HCT116 (cell line): ENCODE results near the gene ATP5F1E. TPM values are rescaled to one million over a fixed set of nuclear protein-coding genes. Genes with fewer than 3 reads are reported as not detected.

ENCODE experiments used
- ATAC-seq: fragments of 200-7000 bp; cut with Tn5 transposase; 2 replicates; pipeline ENCODE4 v1.9.1; 2020; ENCODE audit warnings: mild to moderate bottlenecking, moderate library complexity
- BruUV-seq: library from RNA; stranded (reverse); fragments of 400-500 nt; replicated peaks from 2 replicates; lab custom pipeline; 2021; lab: Mats Ljungman, UMichigan
- CTCF ChIA-PET: fragments of 300-600 bp; sonication (Branson Sonifier 250); formaldehyde crosslinking; loops from one replicate; lab custom pipeline; 2021; ENCODE audit warnings: antibody characterized with exemption; lab: Charles Lee
- POLR2A ChIA-PET: fragments of 300-600, 350-600 bp; sonication (Branson Sonifier 250); formaldehyde crosslinking; loops from one replicate; lab custom pipeline; 2021; ENCODE audit warnings: antibody characterized with exemption; lab: Charles Lee
- RAD21 ChIA-PET, 2 experiments: fragments of 300-600 bp; sonication (Branson Sonifier 250); formaldehyde crosslinking; loops; one replicate each; lab custom pipeline; 2023; ENCODE audit warnings: low total read pairs in 2 of 2; ENCODE audit not compliant: uncharacterized antibody in 2 of 2, unreplicated experiment in 2 of 2, low non-redundant PET in 1 of 2; lab: Charles Lee
- DNase-seq: peaks from one replicate; pipeline ENCODE4 v3.0.0-alpha.2; 2010; ENCODE audit warnings: low read depth, low spot score
- H2AFZ ChIP-seq: fragments of 200-600 bp; shearing (Covaris generic), sonication (generic); 2 replicates; pipeline ENCODE4 v1.6.1; 2017; ENCODE audit warnings: low read depth, mixed run types, mixed read lengths, antibody characterized with exemption, low read length; ENCODE audit not compliant: poor library complexity, severe bottlenecking
- H3K27ac ChIP-seq: 2 replicates; pipeline ENCODE4 v1.5.1; 2012; ENCODE audit warnings: low read depth, low read length
- H3K27me3 ChIP-seq: fragments of 200-600 bp; sonication (generic); 2 replicates; pipeline ENCODE4 v1.6.1; 2016; ENCODE audit warnings: mixed run types, low read length, mixed read lengths; ENCODE audit not compliant: insufficient read depth
- H3K36me3 ChIP-seq, 2 experiments: fragments of 200-500 bp in 1 of 2; fragments of 200-600 bp in 1 of 2; sonication (Bioruptor generic) in 1 of 2; sonication (generic) in 1 of 2; 2 replicates each; pipeline versions ENCODE4 v1.5.1 to v1.6.1; 2014 to 2016; ENCODE audit warnings: low read length in 2 of 2, inconsistent platforms in 1 of 2, mixed read lengths in 1 of 2, mixed run types in 1 of 2; ENCODE audit not compliant: insufficient read depth in 2 of 2, control insufficient read depth in 1 of 2
- H3K4me1 ChIP-seq, 2 experiments: fragments of 200-600 bp in 1 of 2; sonication (generic) in 1 of 2; 2 replicates each; pipeline versions ENCODE4 v1.5.1 to v1.6.1; 2012 to 2017; ENCODE audit warnings: low read length in 2 of 2, inconsistent platforms in 1 of 2, mild to moderate bottlenecking in 1 of 2, mixed read lengths in 1 of 2, mixed run types in 1 of 2, moderate library complexity in 1 of 2; ENCODE audit not compliant: insufficient read depth in 2 of 2, control insufficient read depth in 1 of 2
- H3K4me2 ChIP-seq: fragments of 200-600 bp; sonication (generic); 2 replicates; pipeline ENCODE4 v1.6.1; 2017; ENCODE audit warnings: mixed run types, low read length, mixed read lengths
- H3K4me3 ChIP-seq, 2 experiments: fragments of 200-600 bp in 1 of 2; sonication (generic) in 1 of 2; replicated peaks in 1 of 2; 2 replicates each; pipeline ENCODE4 v1.5.1; 2011 to 2016; ENCODE audit warnings: low read length in 2 of 2, control low read depth in 1 of 2, low read depth in 1 of 2, mild to moderate bottlenecking in 1 of 2, mixed read lengths in 1 of 2, mixed run types in 1 of 2
- H3K79me2 ChIP-seq: fragments of 200-600 bp; sonication (generic); 2 replicates; pipeline ENCODE4 v1.6.1; 2017; ENCODE audit warnings: mild to moderate bottlenecking, mixed run types, low read length, moderate library complexity, mixed read lengths; ENCODE audit not compliant: insufficient read depth
- H3K9ac ChIP-seq: fragments of 200-600 bp; sonication (generic); 2 replicates; pipeline ENCODE4 v1.6.1; 2016; ENCODE audit warnings: low read length, mixed read lengths
- H3K9me2 ChIP-seq: fragments of 200-600 bp; sonication (generic), shearing (Covaris generic); 2 replicates; pipeline ENCODE4 v1.6.1; 2017; ENCODE audit warnings: mixed run types, mild to moderate bottlenecking, moderate library complexity; ENCODE audit not compliant: insufficient read depth
- H3K9me3 ChIP-seq, 2 experiments: fragments of 200-500 bp in 1 of 2; fragments of 200-600 bp in 1 of 2; sonication (Bioruptor generic) in 1 of 2; sonication (generic) in 1 of 2; 2 replicates each; pipeline ENCODE4 v1.6.1; 2014 to 2017; ENCODE audit warnings: low read length in 2 of 2, mixed read lengths in 2 of 2, inconsistent platforms in 1 of 2, low read depth in 1 of 2, mild to moderate bottlenecking in 1 of 2, mixed run types in 1 of 2, moderate library complexity in 1 of 2; ENCODE audit not compliant: control insufficient read depth in 1 of 2, insufficient read depth in 1 of 2
- H4K20me1 ChIP-seq: fragments of 200-600 bp; sonication (generic), shearing (Covaris generic); 2 replicates; pipeline ENCODE4 v1.6.1; 2017; ENCODE audit warnings: mixed run types, mild to moderate bottlenecking, moderate library complexity; ENCODE audit not compliant: insufficient read depth
- CBX3 ChIP-seq: IDR thresholded peaks from 2 replicates; pipeline ENCODE4 v1.6.1; 2012; ENCODE audit warnings: low read depth
- CEBPB ChIP-seq: IDR thresholded peaks from 2 replicates; pipeline ENCODE4 v1.6.1; 2012; ENCODE audit warnings: low read depth
- EGR1 ChIP-seq: IDR thresholded peaks from 2 replicates; pipeline ENCODE4 v1.6.1; 2012; ENCODE audit warnings: low read depth
- ELF1 ChIP-seq: IDR thresholded peaks from 2 replicates; pipeline ENCODE4 v1.6.1; 2012; ENCODE audit warnings: low read depth, borderline replicate concordance
- FOSL1 ChIP-seq: IDR thresholded peaks from 2 replicates; pipeline ENCODE4 v1.6.1; 2012; ENCODE audit warnings: low read depth
- JUND ChIP-seq: IDR thresholded peaks from 2 replicates; pipeline ENCODE4 v1.6.1; 2012
- POLR2A ChIP-seq: IDR thresholded peaks from 2 replicates; pipeline ENCODE4 v1.7.0; 2011; ENCODE audit warnings: borderline replicate concordance; ENCODE audit not compliant: insufficient read depth, insufficient read length; ENCODE audit errors: extremely low read depth
- POLR2AphosphoS5 ChIP-seq: IDR thresholded peaks from 2 replicates; pipeline ENCODE4 v1.6.1; 2011; ENCODE audit warnings: mild to moderate bottlenecking, low read depth, low read length, moderate library complexity
- RAD21 ChIP-seq: IDR thresholded peaks from 2 replicates; pipeline ENCODE4 v1.6.1; 2012; ENCODE audit warnings: low read depth, mild to moderate bottlenecking
- SRF ChIP-seq: IDR thresholded peaks from 2 replicates; pipeline ENCODE4 v1.6.1; 2012; ENCODE audit warnings: low read depth
- TCF7L2 ChIP-seq: IDR thresholded peaks from 2 replicates; pipeline ENCODE4 v1.7.0; 2011; ENCODE audit warnings: borderline replicate concordance, inconsistent platforms; ENCODE audit not compliant: insufficient read depth, insufficient read length; ENCODE audit errors: extremely low read depth
- YY1 ChIP-seq: IDR thresholded peaks from 2 replicates; pipeline ENCODE4 v1.6.1; 2011; ENCODE audit warnings: low read length, low read depth, moderate library complexity, mild to moderate bottlenecking; ENCODE audit not compliant: insufficient replicate concordance; ENCODE audit errors: extremely low read depth
- ZFX ChIP-seq: fragments of 450-650 bp; IDR thresholded peaks from 2 replicates; pipeline ENCODE4 v1.6.1; 2017
- intact Hi-C: fragments of 100-400 bp; cut with micrococcal nuclease; formaldehyde crosslinking; loops from 2 replicates; pipeline ENCODE4 v1.10.0; 2022
- total RNA-seq: library from RNA; stranded (reverse); gene quantifications from one replicate; pipeline ENCODE4 v1.2.1, GENCODE V29; 2021; ENCODE audit not compliant: unreplicated experiment
- TF ChIP-seq, protein P1 (sequence below), 3 experiments: fragments of 200-600 bp in 1 of 3; sonication (generic) in 1 of 3; IDR thresholded peaks in 2 of 3; conservative IDR thresholded peaks in 1 of 3; 2 replicates each; pipeline ENCODE4 v1.5.1; 2012 to 2017; ENCODE audit warnings: low read depth in 2 of 3, low read length in 2 of 3, antibody characterized with exemption in 1 of 3, borderline replicate concordance in 1 of 3, control low read depth in 1 of 3, mild to moderate bottlenecking in 1 of 3, mixed read lengths in 1 of 3, mixed run types in 1 of 3, moderate library complexity in 1 of 3; ENCODE audit not compliant: insufficient read depth in 1 of 3
- TF ChIP-seq, protein P2 (sequence below): IDR thresholded peaks from 2 replicates; pipeline ENCODE4 v1.6.1; 2011; ENCODE audit warnings: mild to moderate bottlenecking, low read length, moderate library complexity; ENCODE audit not compliant: insufficient replicate concordance; ENCODE audit errors: extremely low read depth
- TF ChIP-seq, protein P3 (sequence below): IDR thresholded peaks from 2 replicates; pipeline ENCODE4 v1.6.1; 2012
- TF ChIP-seq, protein P4 (sequence below): IDR thresholded peaks from 2 replicates; pipeline ENCODE4 v1.6.1; 2012; ENCODE audit warnings: low read depth
- TF ChIP-seq, protein P5 (sequence below): IDR thresholded peaks from 2 replicates; pipeline ENCODE4 v1.6.1; 2012

Gene ATP5F1E
- total RNA-seq, 1 experiment from 2014 or later, result 72.8 TPM

DNA sequence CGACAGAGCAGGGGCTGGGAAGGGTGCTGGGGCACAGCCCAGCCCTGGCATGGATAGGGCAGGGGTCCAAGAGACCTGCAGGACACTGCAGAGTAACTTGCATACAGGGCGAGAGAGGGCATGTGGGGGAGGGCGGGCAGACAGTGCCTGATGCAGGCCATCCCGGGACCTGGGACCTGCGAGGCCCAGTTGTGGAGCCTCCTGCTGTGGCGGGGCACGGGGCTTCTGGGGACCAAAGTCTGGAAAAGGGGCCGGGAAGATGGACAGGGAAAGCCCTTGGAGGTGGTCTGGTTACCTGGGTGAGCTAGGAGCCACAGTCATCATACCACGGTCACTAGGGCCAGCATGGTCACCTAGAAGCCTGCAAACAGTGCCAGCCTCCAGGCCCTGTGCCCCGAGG, 13.3 kb downstream of the ATP5F1E start (continued):
- no peak for TF ChIP-seq POLR2AphosphoS5

DNA sequence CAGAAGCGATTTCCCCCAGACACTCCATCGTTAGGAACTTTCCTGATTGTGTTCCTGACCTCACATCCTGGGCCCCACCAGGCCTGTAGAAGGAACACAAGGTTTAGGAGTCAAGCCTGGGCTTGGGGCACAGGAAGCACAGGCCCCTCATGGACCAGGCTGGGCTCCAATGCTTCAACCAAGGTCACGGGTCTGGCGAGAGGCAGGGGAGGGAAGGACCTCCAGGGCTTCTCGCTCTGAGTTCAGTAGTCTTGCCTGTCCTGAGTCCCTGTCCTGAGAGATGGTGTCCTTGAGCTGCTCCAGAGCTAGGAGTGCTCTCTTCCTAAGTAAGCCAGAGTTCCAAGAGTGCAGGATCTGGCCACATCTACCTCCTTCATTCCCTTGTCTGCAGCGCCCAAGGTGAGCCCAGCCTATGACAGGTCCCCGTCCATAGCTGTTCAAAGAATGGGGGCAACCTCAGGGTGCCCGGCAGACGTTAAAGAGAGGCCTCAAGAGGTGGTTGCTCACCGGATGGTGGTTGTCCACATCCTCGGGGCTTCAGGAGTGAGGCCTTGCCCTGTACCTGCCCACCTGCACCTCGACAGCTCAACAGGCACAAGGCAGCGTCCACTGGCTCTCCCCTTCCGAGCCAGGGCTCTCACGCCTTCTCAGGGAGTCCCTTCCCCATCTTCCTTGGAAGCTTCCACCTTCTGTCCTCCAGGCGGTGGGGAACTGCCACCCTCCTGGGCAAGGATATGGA, 14.5 kb downstream of the ATP5F1E start:
- H3K27ac ChIP-seq, result no peak overlapping the region
- H3K79me2 ChIP-seq, result no peaks in the 10 kb centered on the region
- H3K36me3 ChIP-seq, result peaks cover 3 to 4% of the 10 kb centered on the region in 2 experiments; a peak in 2 of 4 replicates
- no peak overlapping the region for H3K4me2 ChIP-seq
- H3K27me3 ChIP-seq, result no peaks in the 10 kb centered on the region
- H3K9me3 ChIP-seq, result no peaks in the 10 kb centered on the region
- intact Hi-C loops, result no loop called here
- DNase-seq, result no peak
- 0 out of 2 replicates have a peak, but pooled peaks have one; percentile 37 for ATAC-seq
- H3K4me3 ChIP-seq, result no peak overlapping the region
- CTCF ChIA-PET, result no interaction called here
- no peak overlapping the region for H2AFZ ChIP-seq
- no peaks in the 10 kb centered on the region for H4K20me1 ChIP-seq
- H3K9ac ChIP-seq, result no peak overlapping the region
- H3K9me2 ChIP-seq, result no peaks in the 10 kb centered on the region
- BruUV-seq, result no TSS peak
- POLR2A ChIA-PET, result no interaction called here
- peaks cover 0 to 5% of the 10 kb centered on the region in 2 experiments; a peak in 2 of 4 replicates for H3K4me1 ChIP-seq
- RAD21 ChIA-PET, result no interaction called here
- TF ChIP-seq JUND, result no peak
- no peak for TF ChIP-seq ZFX
- TF ChIP-seq EGR1, result no peak
- TF ChIP-seq YY1, result no peak
- TF ChIP-seq, protein P1, sequence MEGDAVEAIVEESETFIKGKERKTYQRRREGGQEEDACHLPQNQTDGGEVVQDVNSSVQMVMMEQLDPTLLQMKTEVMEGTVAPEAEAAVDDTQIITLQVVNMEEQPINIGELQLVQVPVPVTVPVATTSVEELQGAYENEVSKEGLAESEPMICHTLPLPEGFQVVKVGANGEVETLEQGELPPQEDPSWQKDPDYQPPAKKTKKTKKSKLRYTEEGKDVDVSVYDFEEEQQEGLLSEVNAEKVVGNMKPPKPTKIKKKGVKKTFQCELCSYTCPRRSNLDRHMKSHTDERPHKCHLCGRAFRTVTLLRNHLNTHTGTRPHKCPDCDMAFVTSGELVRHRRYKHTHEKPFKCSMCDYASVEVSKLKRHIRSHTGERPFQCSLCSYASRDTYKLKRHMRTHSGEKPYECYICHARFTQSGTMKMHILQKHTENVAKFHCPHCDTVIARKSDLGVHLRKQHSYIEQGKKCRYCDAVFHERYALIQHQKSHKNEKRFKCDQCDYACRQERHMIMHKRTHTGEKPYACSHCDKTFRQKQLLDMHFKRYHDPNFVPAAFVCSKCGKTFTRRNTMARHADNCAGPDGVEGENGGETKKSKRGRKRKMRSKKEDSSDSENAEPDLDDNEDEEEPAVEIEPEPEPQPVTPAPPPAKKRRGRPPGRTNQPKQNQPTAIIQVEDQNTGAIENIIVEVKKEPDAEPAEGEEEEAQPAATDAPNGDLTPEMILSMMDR (IDR thresholded peaks at IDR 0.05 in 2 of 3, conservative IDR thresholded peaks at IDR 0.05 in 1 of 3; ENCODE audit: borderline replicate concordance in 1 of 3, insufficient read depth in 1 of 3, low read depth in 2 of 3, low read length in 2 of 3), result no peak
- TF ChIP-seq SRF, result no peak
- no peak for TF ChIP-seq TCF7L2
- TF ChIP-seq FOSL1, result no peak
- no peak for TF ChIP-seq CBX3
- TF ChIP-seq, protein P2, sequence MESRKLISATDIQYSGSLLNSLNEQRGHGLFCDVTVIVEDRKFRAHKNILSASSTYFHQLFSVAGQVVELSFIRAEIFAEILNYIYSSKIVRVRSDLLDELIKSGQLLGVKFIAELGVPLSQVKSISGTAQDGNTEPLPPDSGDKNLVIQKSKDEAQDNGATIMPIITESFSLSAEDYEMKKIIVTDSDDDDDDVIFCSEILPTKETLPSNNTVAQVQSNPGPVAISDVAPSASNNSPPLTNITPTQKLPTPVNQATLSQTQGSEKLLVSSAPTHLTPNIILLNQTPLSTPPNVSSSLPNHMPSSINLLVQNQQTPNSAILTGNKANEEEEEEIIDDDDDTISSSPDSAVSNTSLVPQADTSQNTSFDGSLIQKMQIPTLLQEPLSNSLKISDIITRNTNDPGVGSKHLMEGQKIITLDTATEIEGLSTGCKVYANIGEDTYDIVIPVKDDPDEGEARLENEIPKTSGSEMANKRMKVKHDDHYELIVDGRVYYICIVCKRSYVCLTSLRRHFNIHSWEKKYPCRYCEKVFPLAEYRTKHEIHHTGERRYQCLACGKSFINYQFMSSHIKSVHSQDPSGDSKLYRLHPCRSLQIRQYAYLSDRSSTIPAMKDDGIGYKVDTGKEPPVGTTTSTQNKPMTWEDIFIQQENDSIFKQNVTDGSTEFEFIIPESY, result no peak
- no peak for TF ChIP-seq RAD21
- no peak for TF ChIP-seq POLR2A
- TF ChIP-seq, protein P3, sequence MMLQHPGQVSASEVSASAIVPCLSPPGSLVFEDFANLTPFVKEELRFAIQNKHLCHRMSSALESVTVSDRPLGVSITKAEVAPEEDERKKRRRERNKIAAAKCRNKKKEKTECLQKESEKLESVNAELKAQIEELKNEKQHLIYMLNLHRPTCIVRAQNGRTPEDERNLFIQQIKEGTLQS, result no peak
- TF ChIP-seq CEBPB, result no peak
- TF ChIP-seq, protein P4, sequence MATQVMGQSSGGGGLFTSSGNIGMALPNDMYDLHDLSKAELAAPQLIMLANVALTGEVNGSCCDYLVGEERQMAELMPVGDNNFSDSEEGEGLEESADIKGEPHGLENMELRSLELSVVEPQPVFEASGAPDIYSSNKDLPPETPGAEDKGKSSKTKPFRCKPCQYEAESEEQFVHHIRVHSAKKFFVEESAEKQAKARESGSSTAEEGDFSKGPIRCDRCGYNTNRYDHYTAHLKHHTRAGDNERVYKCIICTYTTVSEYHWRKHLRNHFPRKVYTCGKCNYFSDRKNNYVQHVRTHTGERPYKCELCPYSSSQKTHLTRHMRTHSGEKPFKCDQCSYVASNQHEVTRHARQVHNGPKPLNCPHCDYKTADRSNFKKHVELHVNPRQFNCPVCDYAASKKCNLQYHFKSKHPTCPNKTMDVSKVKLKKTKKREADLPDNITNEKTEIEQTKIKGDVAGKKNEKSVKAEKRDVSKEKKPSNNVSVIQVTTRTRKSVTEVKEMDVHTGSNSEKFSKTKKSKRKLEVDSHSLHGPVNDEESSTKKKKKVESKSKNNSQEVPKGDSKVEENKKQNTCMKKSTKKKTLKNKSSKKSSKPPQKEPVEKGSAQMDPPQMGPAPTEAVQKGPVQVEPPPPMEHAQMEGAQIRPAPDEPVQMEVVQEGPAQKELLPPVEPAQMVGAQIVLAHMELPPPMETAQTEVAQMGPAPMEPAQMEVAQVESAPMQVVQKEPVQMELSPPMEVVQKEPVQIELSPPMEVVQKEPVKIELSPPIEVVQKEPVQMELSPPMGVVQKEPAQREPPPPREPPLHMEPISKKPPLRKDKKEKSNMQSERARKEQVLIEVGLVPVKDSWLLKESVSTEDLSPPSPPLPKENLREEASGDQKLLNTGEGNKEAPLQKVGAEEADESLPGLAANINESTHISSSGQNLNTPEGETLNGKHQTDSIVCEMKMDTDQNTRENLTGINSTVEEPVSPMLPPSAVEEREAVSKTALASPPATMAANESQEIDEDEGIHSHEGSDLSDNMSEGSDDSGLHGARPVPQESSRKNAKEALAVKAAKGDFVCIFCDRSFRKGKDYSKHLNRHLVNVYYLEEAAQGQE, result no peak
- TF ChIP-seq, protein P5, sequence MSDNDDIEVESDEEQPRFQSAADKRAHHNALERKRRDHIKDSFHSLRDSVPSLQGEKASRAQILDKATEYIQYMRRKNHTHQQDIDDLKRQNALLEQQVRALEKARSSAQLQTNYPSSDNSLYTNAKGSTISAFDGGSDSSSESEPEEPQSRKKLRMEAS, result no peak
- TF ChIP-seq ELF1, result no peak
